A549 (cell line): ENCODE data around the gene CCNT2. TPM values are rescaled to one million over a fixed set of nuclear protein-coding genes. Genes with fewer than 3 reads are reported as not detected.

Experiments
- ATAC-seq, 2 experiments: fragments of 200-7000 bp in 1 of 2; fragments of >200 bp in 1 of 2; cut with Nextera tagmentation in 1 of 2; cut with Tn5 transposase in 1 of 2; 3 replicates each; pipeline versions ENCODE4 v1.8.0 to v1.9.1; 2018 to 2020; ENCODE audit warnings: mild to moderate bottlenecking in 1 of 2, moderate library complexity in 1 of 2
- CTCF ChIA-PET: fragments of 300-600 bp; sonication (Branson Sonifier 250); formaldehyde crosslinking; extraction: SDS; loops from one replicate; lab custom pipeline; 2021; ENCODE audit warnings: antibody characterized with exemption, inconsistent platforms; lab: Yijun Ruan, JAX
- POLR2A ChIA-PET: fragments of 350-600 bp; formaldehyde crosslinking; extraction: SDS; loops from one replicate; lab custom pipeline; 2021; ENCODE audit warnings: antibody characterized with exemption, inconsistent platforms; lab: Yijun Ruan, JAX
- DNase-seq, 2 experiments: peaks; one replicate each; pipeline versions ENCODE4 v3.0.0 to v3.0.0-alpha.2; 2011 to 2016; ENCODE audit warnings: low read depth in 1 of 2, low spot score in 1 of 2
- FAIRE-seq: peaks from 2 replicates; lab custom pipeline; 2011; peaks lifted over from hg19 to GRCh38; lab: Jason Lieb, UNC
- H3K27ac ChIP-seq, 2 experiments: fragments of >200 bp; sonication (Bioruptor Twin); formaldehyde crosslinking; 3 replicates each; pipeline ENCODE4 v1.5.1; 2016 to 2017
- H3K4me1 ChIP-seq: fragments of >200 bp; sonication (Bioruptor Twin); formaldehyde crosslinking; 3 replicates; pipeline ENCODE4 v1.6.1; 2016
- H3K4me2 ChIP-seq: fragments of >200 bp; sonication (Bioruptor Twin); formaldehyde crosslinking; 3 replicates; pipeline ENCODE4 v1.6.1; 2016
- H3K4me3 ChIP-seq: fragments of >200 bp; sonication (Bioruptor Twin); formaldehyde crosslinking; 3 replicates; pipeline ENCODE4 v1.5.1; 2016
- H3K9me3 ChIP-seq: fragments of >200 bp; sonication (Bioruptor Twin); formaldehyde crosslinking; 3 replicates; pipeline ENCODE4 v1.6.1; 2016
- CHD4 ChIP-seq: fragments of 200-600 bp; sonication (generic); IDR thresholded peaks from 2 replicates; pipeline ENCODE4 v1.6.1; 2016; ENCODE audit warnings: antibody characterized with exemption, mild to moderate bottlenecking, borderline replicate concordance
- JUN ChIP-seq, 2 experiments: fragments of >200 bp; sonication (Bioruptor Twin); formaldehyde crosslinking; IDR thresholded peaks; 2 replicates in 1 of 2; 3 replicates in 1 of 2; pipeline ENCODE4 v1.6.1; 2016 to 2017
- MYC ChIP-seq: IDR thresholded peaks from 2 replicates; pipeline ENCODE4 v1.6.1; 2012; ENCODE audit warnings: mild to moderate bottlenecking, inconsistent platforms, low read length, improper control_type of control experiment, borderline replicate concordance
- RAD21 ChIP-seq, 2 experiments: fragments of >200 bp in 1 of 2; sonication (Bioruptor Twin) in 1 of 2; formaldehyde crosslinking in 1 of 2; IDR thresholded peaks in 1 of 2; conservative IDR thresholded peaks in 1 of 2; 2 replicates in 1 of 2; 3 replicates in 1 of 2; pipeline ENCODE4 v1.6.1; 2012 to 2018; ENCODE audit warnings: inconsistent platforms in 1 of 2
- RCOR1 ChIP-seq: fragments of 150-350 bp; IDR thresholded peaks from 2 replicates; pipeline ENCODE4 v1.6.1; 2014; ENCODE audit warnings: antibody characterized with exemption, low read length, low read depth
- SMC3 ChIP-seq: fragments of >200 bp; sonication (Bioruptor Twin); formaldehyde crosslinking; IDR thresholded peaks from 3 replicates; pipeline ENCODE4 v1.6.1; 2018; ENCODE audit warnings: inconsistent platforms
- ZC3H11A ChIP-seq: fragments of 450-650 bp; IDR thresholded peaks from 2 replicates; pipeline ENCODE4 v1.6.1; 2014; ENCODE audit warnings: antibody characterized with exemption, mild to moderate bottlenecking
- WGBS: methylation state at CpG from one replicate; pipeline ENCODE4 v1.1.6; 2017; ENCODE audit errors: missing lambda C conversion rate; 5-methylcytosine and 5-hydroxymethylcytosine counted together
- polyA plus RNA-seq, 4 experiments: library from polyadenylated mRNA; depleted of rRNA in 3 of 4; stranded (reverse); fragments of >200 nt; fragmentation: RNase III in 1 of 4; extraction: RNeasy Plus Mini Kit Qiagen cat#74134 plus additional on column Dnase treatment in 1 of 4; gene quantifications; 2 replicates in 3 of 4; 3 replicates in 1 of 4; pipeline ENCODE4 v1.2.3, GENCODE V29; 2011 to 2017
- TF ChIP-seq, protein P1 (sequence below): IDR thresholded peaks from 2 replicates; pipeline ENCODE4 v1.6.1; 2012
- TF ChIP-seq, protein P2 (sequence below): fragments of >200 bp; sonication (Bioruptor Twin); formaldehyde crosslinking; IDR thresholded peaks from 3 replicates; pipeline ENCODE4 v1.5.1; 2016
- TF ChIP-seq, protein P3 (sequence below): IDR thresholded peaks from 2 replicates; pipeline ENCODE4 v1.6.1; 2012; ENCODE audit warnings: low read depth, borderline replicate concordance
- TF ChIP-seq, protein P4 (sequence below): fragments of 200-600 bp; sonication (generic); IDR thresholded peaks from 2 replicates; pipeline ENCODE4 v1.6.1; 2016; ENCODE audit warnings: antibody characterized with exemption, mild to moderate bottlenecking, moderate library complexity

The CCNT2 gene
- polyA plus RNA-seq, 2 of the 4 experiments (the other 2 are of a cell fraction) = 12.6 to 20.7 TPM

DNA sequence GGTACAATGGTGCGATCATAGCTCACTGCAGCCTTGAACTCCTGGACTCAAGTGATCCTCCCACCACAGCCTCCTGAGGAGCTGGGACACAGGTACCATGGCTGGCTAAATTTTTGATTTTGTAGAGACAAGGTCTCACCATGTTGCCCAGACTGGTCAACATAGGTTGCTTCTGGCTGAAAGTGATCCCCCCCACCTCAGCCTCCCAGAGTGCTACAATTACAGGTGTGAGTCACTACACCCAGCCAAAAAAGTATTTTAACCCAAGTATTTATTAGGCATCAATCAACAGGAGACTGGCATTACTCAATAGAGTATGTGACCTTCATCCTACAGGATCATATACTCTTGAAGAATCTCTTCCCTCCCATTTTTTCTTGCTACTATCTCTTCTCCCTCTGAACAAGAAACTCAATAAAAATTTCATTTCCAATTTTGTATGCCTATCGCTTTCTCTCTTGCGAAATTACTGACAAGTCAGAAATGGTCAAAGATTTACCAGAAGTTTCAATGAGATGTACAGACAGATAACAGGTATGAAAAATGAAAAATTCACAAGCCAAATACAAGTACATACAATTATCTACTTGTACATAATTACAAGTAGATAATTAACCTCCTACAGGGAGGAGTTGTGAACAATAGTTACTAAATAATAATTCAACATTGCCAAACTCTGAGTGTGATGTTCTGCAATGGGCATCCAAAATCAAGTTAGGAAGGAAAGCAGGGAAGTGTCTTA, 34.9 kb upstream of the CCNT2 start (continued):
- TF ChIP-seq RAD21 (conservative IDR thresholded peaks at IDR 0.05 in 1 of 2, IDR thresholded peaks at IDR 0.05 in 1 of 2) (no peak), CHD4 (no peak)
- TF ChIP-seq, all 56 proteins: peak for 0

DNA sequence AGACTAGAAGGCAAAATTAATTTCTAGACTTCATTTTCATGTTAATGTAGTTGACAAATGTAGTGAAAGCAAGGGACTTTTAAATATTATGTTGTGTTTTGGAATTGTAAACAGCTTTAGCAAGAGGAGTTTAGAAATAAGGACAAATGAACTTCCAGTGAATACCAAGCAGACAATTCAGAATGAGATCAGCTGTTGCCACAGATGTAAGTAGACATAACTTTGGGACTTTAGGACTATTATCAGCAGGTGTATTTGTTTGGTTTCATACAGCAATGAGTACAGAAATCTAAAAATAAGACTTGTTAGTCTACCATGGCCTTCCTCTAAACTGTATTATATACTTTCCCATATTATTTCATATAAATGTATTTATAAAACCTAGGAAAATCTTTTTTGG, 34.2 kb upstream of the CCNT2 start:
- CTCF ChIA-PET = no interaction called here
- TF ChIP-seq RCOR1 (no peak), MYC (no peak)
- TF ChIP-seq, all 56 proteins: peak for 0
- ATAC-seq (no peak), DNase-seq (no peak), FAIRE-seq (no peak)
- Histone ChIP-seq H3K4me2 (no peak overlapping the region), H3K4me1 (no peaks in the 10 kb centered on the region), H3K4me3 (no peak overlapping the region), H3K9me3 (no peaks in the 10 kb centered on the region; the same call in 2 of the 3 replicates), H3K27ac (no peak overlapping the region)
- POLR2A ChIA-PET = no interaction called here

DNA sequence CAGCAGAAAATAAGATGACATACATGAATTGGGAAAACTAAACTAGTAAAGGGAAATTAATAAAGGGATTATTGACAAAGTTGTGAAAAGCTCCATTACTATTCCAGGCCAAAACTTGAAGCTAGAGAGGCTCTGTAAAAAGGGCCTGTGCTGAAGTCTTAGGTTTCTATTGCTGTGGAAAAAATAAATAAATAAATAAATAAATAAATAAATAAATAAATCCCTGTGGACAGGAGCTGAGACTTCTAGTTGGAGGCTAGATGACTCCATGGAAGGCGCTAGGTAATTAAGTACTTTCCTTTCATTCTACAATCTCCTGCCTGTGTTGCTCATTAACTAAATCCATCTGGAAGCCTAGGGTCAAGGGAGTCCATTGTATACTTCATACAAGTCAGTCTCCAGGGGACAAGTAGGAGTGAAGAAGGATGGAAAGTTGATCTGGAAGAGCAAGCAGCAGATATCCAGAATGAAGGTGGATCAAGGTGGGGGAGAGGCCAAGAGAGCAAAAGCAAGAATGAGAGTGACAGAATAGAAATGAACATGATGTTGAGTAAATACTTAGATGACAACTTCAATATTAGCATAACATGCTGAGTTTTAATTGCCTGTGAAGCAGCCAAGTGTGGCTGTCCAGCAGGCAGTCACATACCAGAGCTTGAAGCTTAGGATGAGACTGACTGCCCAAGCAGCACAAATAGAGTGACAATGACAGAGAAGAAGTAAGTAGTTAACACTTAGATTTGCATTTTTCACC, 26.2 kb upstream of the CCNT2 start:
- WGBS = 77% methylated on average over 1 of the region's 1 CpG
- DNase-seq (no peak), FAIRE-seq (no peak), ATAC-seq (no peak)
- H3K4me1 ChIP-seq = no peaks in the 10 kb centered on the region
- TF ChIP-seq RAD21 (conservative IDR thresholded peaks at IDR 0.05 in 1 of 2, IDR thresholded peaks at IDR 0.05 in 1 of 2) (no peak), ZC3H11A (peak; percentile 77)
- H3K9me3 ChIP-seq = no peaks in the 10 kb centered on the region
- H3K4me3 ChIP-seq = no peak overlapping the region
- CTCF ChIA-PET = interaction anchor here (3.3 kb wide), 1 partner anchor 432 kb away, joined by 16 read pairs; no protein-coding TSS in a partner anchor
- H3K4me2 ChIP-seq = no peak overlapping the region
- POLR2A ChIA-PET = no interaction called here
- H3K27ac ChIP-seq = no peak overlapping the region

DNA sequence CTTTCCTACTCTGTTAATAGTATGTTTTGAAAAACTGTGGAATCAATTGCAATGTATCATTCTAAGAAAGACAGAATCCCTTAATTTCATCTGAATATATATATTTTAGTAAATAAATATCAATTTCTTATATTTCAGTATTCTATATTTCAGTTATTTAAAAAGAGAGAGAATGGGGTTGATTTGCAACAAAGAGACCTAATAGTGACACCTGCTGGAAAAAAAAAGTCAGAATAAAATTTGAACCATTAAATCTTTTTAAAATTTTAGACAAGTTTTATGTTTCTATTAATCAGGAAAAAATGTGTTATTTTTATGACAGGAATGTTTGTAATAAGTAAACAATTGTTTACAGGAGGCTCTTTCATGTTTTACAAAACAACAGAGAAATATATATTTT, 20.7 kb upstream of the CCNT2 start:
- no peaks in the 10 kb centered on the region for H3K4me1 ChIP-seq
- H3K27ac ChIP-seq = no peak overlapping the region
- DNase-seq (no peak), ATAC-seq (no peak), FAIRE-seq (no peak)
- CTCF ChIA-PET = interaction anchor here (0.7 to 2.6 kb wide), 7 partner anchors 10 to 438 kb away, joined by 3 to 16 read pairs (median 3); no protein-coding TSS in a partner anchor
- TF ChIP-seq SMC3 (peak; percentile 79), JUN (IDR thresholded peaks at IDR 0.05) (no peak), RAD21 (conservative IDR thresholded peaks at IDR 0.05 in 1 of 2, IDR thresholded peaks at IDR 0.05 in 1 of 2) (peak; percentile 52 to 76; a peak in 4 of 5 replicates)
- TF ChIP-seq, protein P1, sequence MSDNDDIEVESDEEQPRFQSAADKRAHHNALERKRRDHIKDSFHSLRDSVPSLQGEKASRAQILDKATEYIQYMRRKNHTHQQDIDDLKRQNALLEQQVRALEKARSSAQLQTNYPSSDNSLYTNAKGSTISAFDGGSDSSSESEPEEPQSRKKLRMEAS = no peak
- TF ChIP-seq, protein P2, sequence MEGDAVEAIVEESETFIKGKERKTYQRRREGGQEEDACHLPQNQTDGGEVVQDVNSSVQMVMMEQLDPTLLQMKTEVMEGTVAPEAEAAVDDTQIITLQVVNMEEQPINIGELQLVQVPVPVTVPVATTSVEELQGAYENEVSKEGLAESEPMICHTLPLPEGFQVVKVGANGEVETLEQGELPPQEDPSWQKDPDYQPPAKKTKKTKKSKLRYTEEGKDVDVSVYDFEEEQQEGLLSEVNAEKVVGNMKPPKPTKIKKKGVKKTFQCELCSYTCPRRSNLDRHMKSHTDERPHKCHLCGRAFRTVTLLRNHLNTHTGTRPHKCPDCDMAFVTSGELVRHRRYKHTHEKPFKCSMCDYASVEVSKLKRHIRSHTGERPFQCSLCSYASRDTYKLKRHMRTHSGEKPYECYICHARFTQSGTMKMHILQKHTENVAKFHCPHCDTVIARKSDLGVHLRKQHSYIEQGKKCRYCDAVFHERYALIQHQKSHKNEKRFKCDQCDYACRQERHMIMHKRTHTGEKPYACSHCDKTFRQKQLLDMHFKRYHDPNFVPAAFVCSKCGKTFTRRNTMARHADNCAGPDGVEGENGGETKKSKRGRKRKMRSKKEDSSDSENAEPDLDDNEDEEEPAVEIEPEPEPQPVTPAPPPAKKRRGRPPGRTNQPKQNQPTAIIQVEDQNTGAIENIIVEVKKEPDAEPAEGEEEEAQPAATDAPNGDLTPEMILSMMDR = peak; percentile 55; the same call in 2 of the 3 replicates
- TF ChIP-seq, protein P3, sequence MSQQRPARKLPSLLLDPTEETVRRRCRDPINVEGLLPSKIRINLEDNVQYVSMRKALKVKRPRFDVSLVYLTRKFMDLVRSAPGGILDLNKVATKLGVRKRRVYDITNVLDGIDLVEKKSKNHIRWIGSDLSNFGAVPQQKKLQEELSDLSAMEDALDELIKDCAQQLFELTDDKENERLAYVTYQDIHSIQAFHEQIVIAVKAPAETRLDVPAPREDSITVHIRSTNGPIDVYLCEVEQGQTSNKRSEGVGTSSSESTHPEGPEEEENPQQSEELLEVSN = no peak
- TF ChIP-seq, protein P4, sequence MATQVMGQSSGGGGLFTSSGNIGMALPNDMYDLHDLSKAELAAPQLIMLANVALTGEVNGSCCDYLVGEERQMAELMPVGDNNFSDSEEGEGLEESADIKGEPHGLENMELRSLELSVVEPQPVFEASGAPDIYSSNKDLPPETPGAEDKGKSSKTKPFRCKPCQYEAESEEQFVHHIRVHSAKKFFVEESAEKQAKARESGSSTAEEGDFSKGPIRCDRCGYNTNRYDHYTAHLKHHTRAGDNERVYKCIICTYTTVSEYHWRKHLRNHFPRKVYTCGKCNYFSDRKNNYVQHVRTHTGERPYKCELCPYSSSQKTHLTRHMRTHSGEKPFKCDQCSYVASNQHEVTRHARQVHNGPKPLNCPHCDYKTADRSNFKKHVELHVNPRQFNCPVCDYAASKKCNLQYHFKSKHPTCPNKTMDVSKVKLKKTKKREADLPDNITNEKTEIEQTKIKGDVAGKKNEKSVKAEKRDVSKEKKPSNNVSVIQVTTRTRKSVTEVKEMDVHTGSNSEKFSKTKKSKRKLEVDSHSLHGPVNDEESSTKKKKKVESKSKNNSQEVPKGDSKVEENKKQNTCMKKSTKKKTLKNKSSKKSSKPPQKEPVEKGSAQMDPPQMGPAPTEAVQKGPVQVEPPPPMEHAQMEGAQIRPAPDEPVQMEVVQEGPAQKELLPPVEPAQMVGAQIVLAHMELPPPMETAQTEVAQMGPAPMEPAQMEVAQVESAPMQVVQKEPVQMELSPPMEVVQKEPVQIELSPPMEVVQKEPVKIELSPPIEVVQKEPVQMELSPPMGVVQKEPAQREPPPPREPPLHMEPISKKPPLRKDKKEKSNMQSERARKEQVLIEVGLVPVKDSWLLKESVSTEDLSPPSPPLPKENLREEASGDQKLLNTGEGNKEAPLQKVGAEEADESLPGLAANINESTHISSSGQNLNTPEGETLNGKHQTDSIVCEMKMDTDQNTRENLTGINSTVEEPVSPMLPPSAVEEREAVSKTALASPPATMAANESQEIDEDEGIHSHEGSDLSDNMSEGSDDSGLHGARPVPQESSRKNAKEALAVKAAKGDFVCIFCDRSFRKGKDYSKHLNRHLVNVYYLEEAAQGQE = no peak
- H3K9me3 ChIP-seq = no peaks in the 10 kb centered on the region
- POLR2A ChIA-PET = no interaction called here
- H3K4me2 ChIP-seq = no peak overlapping the region
- H3K4me3 ChIP-seq = no peak overlapping the region
